B cell (primary cell): ENCODE measurements around the gene CTNNA2.

ENCODE experiments used
- CTCF ChIP-seq: fragments of 200-600 bp; IDR thresholded peaks from one replicate; pipeline ENCODE4 v1.8.0; 2022; ENCODE audit warnings: antibody characterized with exemption, mild to moderate bottlenecking
- EZH2 ChIP-seq: IDR thresholded peaks from 2 replicates; pipeline ENCODE4 v1.6.1; 2012; ENCODE audit warnings: borderline replicate concordance, low read depth, mild to moderate bottlenecking, moderate library complexity, low read length; ENCODE audit not compliant: insufficient read depth, poor library complexity, severe bottlenecking

GRCh38 chr2:80102026-80102425 lies 589.2 kb downstream of the CTNNA2 start:
- TF ChIP-seq CTCF, result no peak
- no peak for TF ChIP-seq EZH2
